Activated T-cell treated with anti-CD3 and anti-CD28 coated beads for 1 hour (primary cell): Measurements from ENCODE around the gene PDE4C.

Source experiments
- DNase-seq: peaks from one replicate; pipeline ENCODE4 v3.0.0-alpha.2; 2020; ENCODE audit warnings: low read depth

The PDE4C gene

DNA sequence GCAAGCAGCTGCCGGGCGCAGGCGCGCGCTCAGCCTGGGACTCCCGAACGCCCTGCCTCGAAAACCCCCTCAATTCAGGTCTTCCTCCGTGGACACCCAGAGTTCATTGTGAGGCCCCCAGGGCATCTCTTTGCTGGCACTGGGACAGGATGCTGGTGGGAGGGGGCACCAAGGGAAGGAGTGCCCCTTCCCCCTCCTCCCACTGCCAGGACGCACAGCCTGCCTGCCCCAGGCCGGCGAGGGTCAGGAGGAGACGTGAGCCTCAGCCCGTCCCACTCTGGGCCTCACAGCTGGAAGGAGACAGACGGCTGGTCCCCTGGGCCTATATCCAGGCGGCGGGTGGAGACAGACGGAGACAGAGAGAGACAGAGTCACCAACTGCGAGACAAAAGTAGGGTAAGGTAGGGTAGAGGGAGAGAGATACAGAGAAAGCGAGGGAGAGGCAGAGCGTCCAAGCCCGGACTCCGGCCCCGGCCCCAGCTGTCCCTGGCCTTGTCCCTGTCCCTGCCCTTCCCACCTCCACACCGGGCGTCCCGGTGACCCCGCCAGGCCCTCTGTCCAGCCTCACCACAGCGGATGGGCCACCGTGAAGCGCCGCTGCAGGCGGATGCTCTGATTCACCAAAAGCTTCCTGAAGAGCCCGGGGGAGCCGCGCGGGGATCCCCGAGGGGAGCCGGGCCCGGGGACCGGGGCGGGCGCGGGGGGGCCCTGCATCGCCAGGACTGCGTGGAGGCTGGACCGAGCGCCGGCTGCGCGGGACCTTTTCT, at the start of gene PDE4C:
Gene PDE4C, minus strand, starts transcription at position 737 of the 767 bp plus-strand sequence. Its CDS starts 23 bp downstream, at position 714.
- DNase-seq: no peak

DNA sequence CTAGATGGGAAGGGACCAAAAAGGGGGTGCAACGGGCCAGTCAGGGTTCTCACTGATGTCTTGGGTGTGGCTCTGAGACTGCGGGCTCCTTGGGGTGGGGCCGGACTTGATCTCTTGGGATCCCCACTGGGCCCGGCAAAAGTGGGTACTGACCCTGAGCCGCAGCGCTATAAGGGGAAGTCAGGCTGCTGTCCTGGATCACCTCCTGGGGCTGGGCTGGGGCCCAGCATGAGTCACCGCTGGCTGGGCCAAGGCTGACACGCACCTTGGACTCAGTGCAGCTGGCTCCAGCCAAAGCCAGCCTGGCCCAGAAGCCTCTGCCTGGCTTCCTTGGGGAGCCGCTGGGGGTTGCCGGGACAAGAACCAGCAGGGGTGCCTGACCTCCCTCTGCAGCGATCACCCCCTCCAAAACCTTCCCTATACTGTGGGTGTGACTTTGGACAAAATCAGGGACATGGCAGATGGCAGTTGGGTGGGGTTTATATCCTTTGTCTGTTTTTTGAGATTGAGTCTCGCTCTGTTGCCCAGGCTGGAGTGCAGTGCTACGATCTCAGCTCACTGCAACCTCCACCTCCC, 48.6 kb upstream of the PDE4C start:
- DNase-seq: no peak

DNA sequence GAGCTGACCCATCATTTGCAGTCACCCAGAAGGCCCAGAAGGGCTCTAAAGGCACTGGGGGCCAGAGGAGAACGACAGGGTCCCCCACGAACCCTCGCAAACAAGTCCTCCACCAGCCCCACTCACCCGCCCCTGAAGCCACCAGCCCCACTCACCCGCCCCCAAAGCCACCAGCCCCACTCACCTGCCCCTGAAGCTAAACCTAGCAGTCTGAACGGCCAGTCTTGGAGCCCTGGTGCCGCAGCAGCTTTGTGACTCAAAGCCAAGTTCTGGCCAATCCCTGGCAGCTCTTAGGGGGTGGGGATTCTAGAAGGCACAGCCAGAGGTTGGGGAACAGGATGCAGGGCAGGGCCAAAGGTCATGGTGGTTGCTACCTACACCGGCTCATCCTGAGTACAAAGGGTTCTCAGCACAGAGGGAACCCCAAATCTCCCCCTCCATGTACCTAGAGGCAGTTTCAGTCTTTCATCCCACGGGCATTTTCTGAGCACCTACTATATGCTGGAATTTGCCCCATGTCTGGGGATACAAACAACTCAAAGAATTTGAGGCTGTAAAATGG, 48.1 kb upstream of the PDE4C start, which contains the start of gene IQCN:
Gene IQCN, minus strand, starts transcription at position 234 of the 562 bp plus-strand sequence. CDS start 4,974 bp downstream, outside the sequence.
- DNase-seq: no peak

DNA sequence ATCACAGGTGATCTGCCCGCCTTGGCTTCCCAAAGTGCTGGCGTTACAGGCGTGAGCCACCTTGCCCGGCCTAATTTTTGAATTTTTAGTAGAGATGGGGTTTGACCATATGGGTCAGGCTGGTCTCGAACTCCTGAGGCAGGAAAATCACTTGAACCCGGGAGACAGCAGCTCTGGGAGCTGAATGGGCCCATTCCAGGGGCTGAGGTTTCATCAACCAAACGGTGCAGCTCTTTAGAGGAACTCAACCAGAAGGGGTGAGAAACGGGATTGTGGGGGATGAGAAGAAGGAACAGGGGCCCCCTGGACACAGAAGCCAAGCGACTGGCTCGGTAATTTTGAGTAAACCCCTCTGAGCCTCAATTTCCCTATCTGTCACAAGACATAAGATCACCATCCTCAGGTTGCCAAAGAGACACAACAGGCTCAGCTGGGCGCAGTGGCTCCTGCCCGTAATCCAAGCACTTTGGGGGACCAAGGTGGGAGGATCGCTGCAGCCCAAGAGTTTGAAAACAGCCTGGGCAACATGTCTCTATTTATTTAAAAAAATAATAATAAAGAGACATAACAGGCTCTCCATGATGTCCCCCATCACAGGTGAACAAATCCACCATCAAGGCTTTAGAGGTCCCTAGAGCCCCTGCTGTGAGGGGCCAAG, 47.5 kb upstream of the PDE4C start:
- DNase-seq: no peak

DNA sequence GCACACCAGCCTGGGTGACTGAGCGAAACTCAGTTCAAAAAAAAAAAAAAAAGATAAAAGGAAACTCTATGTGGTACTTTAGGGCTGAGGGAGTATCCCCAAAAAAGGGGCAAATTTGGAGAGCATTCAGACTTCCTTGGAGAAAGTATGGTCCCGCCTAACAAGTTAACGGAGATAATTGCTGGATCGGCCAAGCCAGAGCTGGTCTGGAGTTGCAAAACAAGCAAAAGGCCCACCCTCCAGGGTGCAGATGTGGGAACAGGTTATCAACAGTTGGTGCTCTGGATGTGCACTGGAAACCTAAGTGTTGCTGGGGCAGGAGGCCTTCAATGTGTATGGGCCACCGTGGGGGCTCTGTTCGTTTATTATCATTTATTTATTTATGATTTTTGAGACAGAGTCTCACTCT, 45.2 kb upstream of the PDE4C start:
- DNase-seq: no peak

DNA sequence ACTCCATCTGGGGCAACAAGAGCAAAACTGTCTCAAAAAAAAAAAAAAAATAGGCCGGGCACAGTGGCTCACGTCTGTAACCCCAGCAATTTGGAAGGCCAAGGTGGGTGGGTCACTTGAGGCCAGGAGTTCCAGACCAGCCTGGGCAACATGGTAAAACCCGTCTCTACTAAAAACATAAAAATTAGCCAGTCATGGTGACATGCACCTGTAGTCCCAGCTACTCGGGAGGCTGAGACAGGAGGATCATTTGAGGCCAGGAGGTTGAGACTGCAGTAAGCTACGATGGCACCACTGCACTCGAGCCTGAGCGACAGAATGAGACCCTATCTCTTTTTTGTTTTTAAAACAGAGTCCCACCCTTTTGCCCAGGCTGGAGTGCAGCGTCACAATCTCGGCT, 44.1 kb upstream of the PDE4C start:
- DNase-seq: no peak

DNA sequence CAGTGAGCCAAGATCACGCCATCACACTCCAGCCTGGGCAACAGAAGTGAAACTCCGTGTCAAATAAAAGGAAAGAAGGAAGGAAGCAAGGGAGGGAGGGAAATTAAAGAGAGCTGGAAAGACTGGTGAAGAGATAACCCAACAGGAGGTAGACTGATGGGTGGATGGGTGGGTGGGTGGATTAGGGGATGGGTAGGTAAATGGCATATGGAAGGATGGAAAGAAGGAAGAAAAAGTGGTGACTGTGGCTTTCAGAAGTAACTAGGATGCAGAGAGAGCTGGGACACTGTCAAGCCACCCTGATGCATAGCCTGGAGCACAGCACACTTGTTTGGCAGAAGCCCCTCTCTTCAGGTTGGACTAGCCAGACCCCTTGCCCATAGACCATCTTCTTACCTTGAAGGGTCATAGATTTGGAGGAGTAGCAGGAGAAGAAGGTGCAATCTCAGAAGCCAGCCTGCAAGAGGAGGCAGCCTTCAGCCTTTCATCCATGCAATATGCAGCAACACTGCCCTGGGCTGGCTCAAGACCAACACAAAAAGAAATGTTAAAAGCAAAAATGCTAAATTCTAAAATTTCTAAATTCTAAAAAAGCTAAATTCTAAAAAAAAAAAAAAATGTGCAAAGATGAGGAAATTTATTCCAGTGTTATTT, 43.0 kb upstream of the PDE4C start:
- no peak for DNase-seq

DNA sequence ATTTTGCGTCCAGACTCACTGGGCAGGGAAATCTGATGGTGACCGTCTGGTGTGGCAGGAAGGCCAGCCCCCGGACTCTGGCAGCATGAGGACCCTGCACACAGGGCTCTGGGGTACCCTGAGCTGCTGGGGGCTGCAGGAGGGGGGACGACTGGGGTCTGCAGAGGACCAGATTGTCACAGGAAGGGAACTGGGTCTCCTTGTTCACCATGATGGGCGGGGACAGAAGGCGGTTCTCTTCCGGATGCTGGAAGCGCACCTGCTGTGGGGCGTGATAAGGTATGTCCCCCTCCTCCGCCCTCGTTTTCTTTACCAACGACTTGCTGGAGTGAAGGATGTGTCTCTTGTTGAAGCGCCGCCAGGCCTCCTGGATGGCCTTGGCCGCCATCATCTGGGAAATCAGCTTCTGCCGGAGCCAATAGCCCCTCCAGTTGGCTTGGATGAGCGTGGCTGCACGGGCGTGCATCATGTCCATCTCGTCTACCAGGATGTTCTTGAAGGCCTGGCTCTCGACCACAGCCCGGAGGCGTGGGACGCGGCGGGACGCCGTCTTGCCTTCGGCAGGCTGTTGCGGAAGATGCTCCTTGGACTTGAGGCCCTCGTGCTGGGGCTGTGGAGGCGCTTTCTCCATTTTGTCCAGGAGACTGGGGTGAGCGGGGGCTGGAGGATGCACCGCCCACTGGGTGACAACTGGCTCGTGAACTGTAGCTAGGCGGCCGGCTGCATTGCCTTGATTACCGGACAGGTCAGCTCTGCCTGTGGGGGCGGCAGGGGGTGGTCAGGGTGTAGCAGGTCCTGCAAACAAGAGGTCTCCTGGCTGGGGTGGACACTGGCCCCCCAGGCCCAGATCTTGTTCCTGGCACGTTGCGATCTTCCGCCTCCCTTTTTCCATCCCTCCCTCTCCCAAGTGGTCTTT, 40.8 kb upstream of the PDE4C start:
- no peak for DNase-seq

DNA sequence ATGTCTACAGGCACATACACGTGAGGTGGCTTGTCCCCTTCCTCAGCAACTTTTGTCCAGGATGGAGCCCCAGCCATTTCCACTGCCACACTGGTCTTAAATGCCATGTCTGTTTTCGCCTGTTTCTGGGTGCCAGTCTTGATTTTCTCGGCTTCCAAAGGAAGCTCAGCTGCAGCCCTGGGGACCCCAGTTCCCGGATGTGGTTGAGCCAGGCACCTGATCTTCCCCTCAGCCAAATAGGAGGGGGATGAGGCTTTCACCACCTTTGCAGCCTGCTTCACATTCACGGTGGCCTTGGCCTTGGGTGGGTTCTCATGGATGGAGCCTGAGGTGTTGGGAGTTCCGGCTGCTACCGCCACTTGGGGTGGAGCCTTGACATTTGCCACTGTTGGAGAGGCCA, 39.3 kb upstream of the PDE4C start:
- no peak for DNase-seq

DNA sequence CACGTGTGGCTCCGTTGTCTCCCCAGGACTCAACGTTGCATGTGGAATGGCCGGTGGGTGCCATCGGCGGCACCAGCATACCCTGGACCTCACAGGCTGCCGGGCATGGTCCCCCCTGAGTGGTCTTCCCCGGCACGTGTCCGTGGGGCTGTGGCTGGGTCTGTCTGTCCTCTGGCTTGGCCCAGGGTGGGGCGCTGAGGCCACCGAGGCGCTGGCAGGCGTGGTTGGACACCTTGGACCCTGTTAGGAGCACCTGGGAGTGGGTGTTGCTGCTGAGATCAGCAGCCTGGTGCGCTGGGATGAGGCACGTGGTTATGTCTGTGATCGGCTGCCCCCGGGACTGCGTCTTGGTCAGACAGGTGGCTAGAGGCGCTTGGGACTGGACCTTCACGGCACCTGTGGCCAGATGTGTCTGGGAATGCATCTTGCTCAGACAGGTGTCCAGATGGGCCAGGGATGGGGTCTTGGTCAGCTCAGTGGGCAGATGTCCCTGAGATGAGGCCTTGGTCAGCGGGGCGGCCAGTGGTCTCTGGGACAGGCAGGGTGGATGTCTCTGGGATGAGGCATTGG, 38.8 kb upstream of the PDE4C start:
- DNase-seq: no peak

DNA sequence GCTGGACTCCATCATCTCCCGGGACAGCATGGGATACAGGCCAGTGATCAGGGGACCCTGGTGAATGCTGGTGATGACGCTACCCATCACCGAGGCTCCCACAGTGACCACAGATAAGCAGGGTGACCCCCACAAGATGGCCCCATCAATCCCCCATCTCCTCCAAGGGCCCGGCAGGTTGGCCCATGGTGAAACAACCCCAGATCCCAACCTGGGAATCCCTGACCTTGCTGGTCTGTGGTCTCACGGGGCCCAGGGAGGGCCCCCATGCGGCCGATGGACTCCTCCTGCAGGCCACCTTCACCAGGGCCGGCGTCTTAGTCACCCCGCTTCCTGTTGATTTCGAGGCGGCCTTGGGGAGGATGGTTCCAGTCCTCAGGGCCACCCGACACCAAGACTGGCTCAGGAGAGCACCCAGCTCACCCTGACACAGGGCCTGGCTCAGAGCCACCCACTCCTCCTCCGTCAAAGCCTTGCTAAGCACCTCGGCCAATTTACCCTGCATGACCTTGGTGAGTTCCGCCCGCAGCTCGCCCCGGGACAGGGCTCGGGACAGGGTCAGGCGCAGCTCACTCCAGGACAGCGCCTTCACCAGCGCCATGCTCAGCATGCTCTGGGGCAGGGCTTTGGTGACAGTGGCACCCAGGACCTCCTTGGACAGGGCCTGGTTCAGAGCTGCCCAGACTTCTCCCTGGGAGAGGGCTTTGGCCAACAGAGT, 38.1 kb upstream of the PDE4C start:
- DNase-seq: no peak

DNA sequence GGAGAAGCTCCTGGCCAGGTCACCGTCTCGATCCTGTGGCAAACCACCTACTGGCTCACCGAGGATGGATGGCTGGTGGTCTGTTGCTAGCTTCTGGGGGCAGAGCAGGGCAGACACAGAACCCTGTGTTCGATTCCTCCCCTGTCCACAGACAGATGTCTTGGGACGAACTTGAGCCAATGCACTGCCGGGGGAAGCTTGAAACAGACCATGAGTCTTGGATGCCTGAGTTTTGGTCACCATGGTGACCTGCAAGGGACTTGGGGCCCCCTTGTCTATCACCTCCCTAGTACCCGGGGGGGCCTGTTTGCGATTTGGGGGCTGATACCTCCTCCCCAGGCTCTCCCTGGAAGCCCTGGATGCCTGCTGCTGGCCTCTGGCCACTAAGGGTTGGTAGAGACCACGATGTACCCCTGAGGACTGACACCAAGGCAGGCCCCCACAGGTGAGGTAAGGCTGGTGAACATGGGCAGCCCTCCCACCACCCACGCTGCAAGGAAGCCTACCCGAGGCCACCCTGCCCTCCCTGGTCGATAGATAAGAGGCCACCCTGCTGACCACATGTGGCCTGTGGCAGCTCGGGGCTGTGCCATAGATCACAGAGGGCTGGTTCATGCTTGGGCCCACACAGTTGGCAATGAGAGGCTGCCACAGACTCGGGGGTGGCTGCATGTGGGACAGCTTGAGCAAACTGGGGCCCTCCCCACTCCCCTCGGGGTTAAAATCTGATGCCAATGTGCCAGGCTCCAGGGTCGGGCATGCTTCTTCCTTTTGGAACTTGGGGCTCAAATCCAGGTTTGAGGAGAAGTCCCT, 37.3 kb upstream of the PDE4C start:
- no peak for DNase-seq

DNA sequence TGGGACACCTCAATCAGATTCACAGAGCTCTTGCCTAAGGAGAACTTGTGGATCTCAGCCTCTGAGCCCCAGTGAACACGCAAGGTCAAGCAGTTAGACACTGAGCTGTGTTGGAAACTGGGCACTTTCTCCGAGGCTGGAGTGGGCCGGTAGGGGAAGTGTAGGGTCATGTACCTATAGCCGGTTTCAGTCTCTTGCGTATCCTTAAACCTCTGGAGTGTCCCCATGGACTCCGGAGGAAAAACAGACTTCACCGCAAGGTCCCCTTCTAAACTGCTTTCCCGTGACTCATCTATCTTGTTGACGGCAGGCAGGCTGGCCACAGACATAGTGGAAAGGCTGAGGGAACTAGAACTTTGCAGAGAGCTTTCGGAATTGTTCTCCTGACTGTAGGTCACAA, 36.7 kb upstream of the PDE4C start:
- DNase-seq: no peak

DNA sequence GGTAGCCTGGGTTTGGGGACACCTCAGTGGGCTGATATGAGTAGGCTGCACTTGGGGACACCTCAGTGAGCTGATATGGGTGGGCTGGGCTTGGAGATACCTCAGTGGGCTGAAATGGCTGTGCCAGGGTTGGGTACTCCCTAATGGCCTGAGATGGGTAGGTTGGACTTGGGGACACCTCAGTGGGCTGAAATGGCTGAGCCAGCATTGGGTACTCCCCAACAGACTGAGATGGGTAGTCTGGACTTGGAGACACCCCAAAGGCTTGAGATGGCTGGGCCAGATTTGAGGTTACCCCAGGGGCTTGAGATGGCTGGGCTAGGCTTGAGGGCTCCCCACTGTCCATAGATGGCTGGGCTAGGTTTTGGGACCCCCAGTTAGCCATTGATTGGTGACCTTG, 35.9 kb upstream of the PDE4C start:
- DNase-seq: no peak

DNA sequence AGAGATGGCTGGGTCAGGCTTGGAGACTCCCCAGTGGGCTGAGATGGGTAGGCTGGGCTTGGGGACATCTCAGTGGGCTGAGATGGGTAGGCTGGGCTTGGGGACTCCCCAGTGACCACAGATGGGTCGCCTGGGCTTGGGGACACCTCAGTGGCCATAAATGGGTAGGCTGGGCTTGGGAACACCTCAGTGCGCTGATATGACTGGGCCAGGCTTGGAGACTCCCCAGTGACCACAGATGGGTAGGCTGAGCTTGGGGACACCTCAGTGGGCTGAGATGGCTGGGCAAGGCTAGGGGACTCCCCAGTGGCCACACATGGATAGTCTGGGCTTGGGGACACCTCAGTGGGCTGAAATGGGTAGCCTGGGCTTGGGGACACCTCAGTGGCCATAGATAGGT, 35.2 kb upstream of the PDE4C start:
- DNase-seq: no peak

DNA sequence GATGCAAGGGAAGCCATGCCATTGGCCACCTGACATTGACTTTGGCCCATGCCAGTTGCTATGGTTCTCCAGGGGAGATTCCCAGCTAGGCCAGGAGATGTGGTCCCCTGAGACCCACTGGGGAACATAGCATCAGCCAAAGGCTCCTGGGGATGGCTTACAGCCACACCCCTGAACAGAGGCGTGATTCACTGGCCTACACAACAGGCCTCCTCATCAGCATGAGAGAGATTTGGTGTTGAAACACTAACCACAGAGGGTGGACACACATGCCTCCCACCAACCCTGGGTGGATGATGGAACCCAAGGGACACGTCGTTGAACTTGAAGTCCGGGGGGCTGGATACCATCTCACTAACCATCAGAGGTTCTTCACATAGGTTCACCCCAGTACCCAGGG, 33.7 kb upstream of the PDE4C start:
- DNase-seq: no peak

DNA sequence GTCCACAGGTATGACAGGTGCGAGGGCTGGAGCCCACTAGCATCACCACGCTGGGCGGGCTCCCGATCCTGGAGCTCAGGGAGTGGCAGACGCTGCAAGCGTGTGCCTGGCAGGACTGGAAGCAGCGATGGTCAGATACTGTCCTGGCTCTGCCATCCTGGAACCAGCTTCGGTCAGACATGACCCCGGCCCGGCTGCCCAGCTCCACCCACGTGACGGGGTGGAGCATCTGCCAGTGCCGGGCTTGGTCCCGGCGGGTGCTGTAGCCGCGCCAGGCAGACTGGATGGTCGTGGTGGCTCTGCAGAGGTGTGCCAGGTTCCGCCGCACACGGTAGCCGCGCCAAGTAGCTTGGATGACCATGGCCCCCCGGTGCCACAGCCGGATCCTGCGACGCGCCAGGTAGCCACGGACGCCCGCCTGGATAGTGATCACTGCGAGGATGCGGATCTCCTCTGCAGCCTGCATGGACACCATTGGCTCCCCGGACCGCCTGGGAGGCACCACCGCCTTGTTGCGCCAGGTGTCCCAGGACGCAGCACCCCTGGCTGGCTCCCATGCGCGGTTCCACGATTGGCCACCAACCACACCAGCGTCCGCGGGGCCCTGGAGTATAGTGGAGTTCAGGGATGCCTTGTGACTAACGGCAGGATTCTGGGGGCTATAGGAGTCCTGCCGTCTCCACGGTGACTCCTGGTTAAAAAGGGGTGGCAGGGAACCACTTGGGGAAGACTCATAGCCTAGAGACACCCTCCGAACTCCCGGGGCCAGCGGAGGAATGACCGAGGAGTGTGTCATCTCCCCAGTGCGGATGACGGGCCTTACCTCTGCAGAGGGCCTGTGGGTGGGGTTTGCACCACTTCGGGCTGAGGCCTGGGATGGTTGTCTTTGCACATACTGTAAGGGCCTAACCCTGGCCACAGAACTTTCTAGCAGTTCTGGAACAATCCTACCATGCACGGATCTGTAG, 31.5 kb upstream of the PDE4C start:
- DNase-seq: no peak
